ENCODE results near the gene PLEKHO2. TPM values are rescaled to one million over a fixed set of nuclear protein-coding genes. Genes with fewer than 3 reads are reported as not detected.
A peak's percentile ranks its signal among the peaks of the same experiment; 100 is the strongest.

The PLEKHO2 gene
- total and polyA plus RNA-seq, 2 of the 8 experiments (the other 6 are each of a cell fraction or from before 2014, with no cell fraction given), result 16.9 to 20.1 TPM

DNA sequence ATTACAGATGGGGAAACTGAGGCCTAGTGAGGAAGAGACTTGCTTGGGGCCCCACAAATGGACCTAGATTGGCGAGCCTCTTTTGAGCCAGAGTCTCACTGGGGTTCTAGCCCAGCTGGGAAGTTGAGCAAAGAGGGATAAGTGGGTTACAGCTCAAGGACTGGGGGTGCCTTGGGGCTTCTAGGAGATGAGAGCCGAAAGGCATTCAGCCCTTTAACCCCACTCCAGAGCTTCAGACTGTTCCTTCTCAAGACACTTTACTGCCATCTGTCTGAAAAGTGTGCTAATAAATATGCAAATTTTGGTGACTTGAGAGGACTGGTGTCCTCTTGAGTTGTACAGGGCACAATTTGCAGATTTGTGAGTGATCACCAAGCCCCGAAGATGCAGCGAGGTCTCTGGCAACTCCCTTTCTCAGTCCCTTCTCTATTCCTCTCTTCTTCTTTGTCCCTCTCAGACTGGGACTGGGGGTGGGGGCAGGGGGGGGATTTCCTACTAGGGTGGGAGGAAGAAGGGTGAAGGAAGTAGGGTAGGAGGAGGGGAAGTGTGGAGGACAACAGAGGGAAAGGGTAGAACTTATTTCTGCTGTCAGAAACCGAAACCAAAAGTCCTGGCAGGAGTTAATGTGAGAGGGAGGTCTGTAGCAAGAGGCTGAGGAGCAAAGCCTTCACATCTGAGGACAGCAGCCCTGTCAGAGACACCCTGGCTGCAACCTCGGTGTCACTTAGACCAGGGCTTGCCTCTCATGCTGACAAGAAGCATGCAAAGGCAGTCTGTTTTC, 53.8 kb downstream of the PLEKHO2 start:
- no peak overlapping the region for H3K27ac ChIP-seq (ENCODE audit: low read depth, low read length)
- TF ChIP-seq RBBP5 (IDR thresholded peaks at IDR 0.05; ENCODE audit: borderline replicate concordance, low read depth, low read length), result no peak
- no peak for TF ChIP-seq TEAD4 (IDR thresholded peaks at IDR 0.05; ENCODE audit: low read depth, low read length)
- no peak for TF ChIP-seq ZNF274 (IDR thresholded peaks at IDR 0.05; ENCODE audit: borderline replicate concordance, extremely low read depth, low read length)
- TF ChIP-seq TBP (IDR thresholded peaks at IDR 0.05; ENCODE audit: low read depth, low read length), result no peak
- TF ChIP-seq SP4 (IDR thresholded peaks at IDR 0.05; ENCODE audit: low read length), result no peak
- TF ChIP-seq EP300 (IDR thresholded peaks at IDR 0.05; ENCODE audit: borderline replicate concordance in 1 of 2, low read depth in 2 of 2, low read length in 2 of 2), result no peak
- no peak for TF ChIP-seq HDAC6 (IDR thresholded peaks at IDR 0.05; ENCODE audit: low read depth, low read length)
- no peak for TF ChIP-seq EZH2 (IDR thresholded peaks at IDR 0.05; ENCODE audit: low read depth, low read length, severe bottlenecking)
- TF ChIP-seq, protein P1, sequence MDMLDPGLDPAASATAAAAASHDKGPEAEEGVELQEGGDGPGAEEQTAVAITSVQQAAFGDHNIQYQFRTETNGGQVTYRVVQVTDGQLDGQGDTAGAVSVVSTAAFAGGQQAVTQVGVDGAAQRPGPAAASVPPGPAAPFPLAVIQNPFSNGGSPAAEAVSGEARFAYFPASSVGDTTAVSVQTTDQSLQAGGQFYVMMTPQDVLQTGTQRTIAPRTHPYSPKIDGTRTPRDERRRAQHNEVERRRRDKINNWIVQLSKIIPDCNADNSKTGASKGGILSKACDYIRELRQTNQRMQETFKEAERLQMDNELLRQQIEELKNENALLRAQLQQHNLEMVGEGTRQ (IDR thresholded peaks at IDR 0.05; ENCODE audit: low read length), result no peak
- no peak for TF ChIP-seq NANOG (IDR thresholded peaks at IDR 0.05; ENCODE audit: insufficient read depth, low read depth, low read length, poor library complexity, severe bottlenecking)

More for the DNA sequence above, 53.8 kb downstream of the PLEKHO2 start:
- Histone ChIP-seq H3K27me3 (replicated peaks in 1 of 4; ENCODE audit: control insufficient read depth in 3 of 4, extremely low read depth in 1 of 4, insufficient read depth in 3 of 4, low read length in 3 of 4) (no peaks in the 10 kb centered on the region), H3K23me2 (ENCODE audit: low read depth, low read length) (peaks cover 10% of the 10 kb centered on the region; the same call in 1 of the 2 replicates), H3K79me1 (ENCODE audit: low read depth, low read length) (no peaks in the 10 kb centered on the region), H3K36me3 (ENCODE audit: control insufficient read depth in 2 of 4, insufficient read depth in 4 of 4, low read length in 3 of 4) (no peaks in the 10 kb centered on the region), H2AFZ (ENCODE audit: low read length) (no peak overlapping the region), H3K18ac (ENCODE audit: extremely low read depth, low read length) (0 out of 2 replicates have a peak overlapping the region, but pooled peaks have one; percentile 13), H2BK15ac (ENCODE audit: low read length) (peak overlapping the region; percentile 75), H3K4me1 (replicated peaks in 1 of 4; ENCODE audit: control insufficient read depth in 3 of 4, insufficient read depth in 4 of 4, low read length in 3 of 4) (peaks cover 7 to 26% (median 14%) of the 10 kb centered on the region in 4 experiments; a peak in 6 of 7 replicates), H3K14ac (ENCODE audit: insufficient read length) (no peak overlapping the region), H3K9ac (replicated peaks in 1 of 4; ENCODE audit: extremely low read depth in 1 of 4, low read depth in 3 of 4, low read length in 3 of 4) (no peak overlapping the region), H2AK5ac (ENCODE audit: low read depth, low read length) (no peak overlapping the region), H3K56ac (replicated peaks; ENCODE audit: insufficient read length, low read depth, low read length) (no peak overlapping the region), H2BK5ac (ENCODE audit: low read depth, low read length) (peak overlapping the region; percentile 35; the same call in 1 of the 2 replicates), H3K23ac (ENCODE audit: insufficient read length) (no peak overlapping the region), H2BK120ac (replicated peaks; ENCODE audit: low read depth, low read length) (no peak overlapping the region), H4K91ac (replicated peaks; ENCODE audit: insufficient read length, low read length) (no peak overlapping the region), H3K9me3 (ENCODE audit: insufficient read depth in 2 of 2, low read depth in 1 of 2, low read length in 1 of 2) (no peaks in the 10 kb centered on the region), H2BK12ac (ENCODE audit: low read depth, low read length) (peak overlapping the region; percentile 84; the same call in 1 of the 2 replicates), H4K8ac (ENCODE audit: extremely low read depth, insufficient read depth, low read length) (no peak overlapping the region), H4K5ac (ENCODE audit: insufficient read length, low read depth, low read length) (no peak overlapping the region), H3K4me3 (ENCODE audit: extremely low read depth in 1 of 4, insufficient read depth in 2 of 4, low read depth in 3 of 4, low read length in 4 of 4) (peak overlapping the region in 1 of 4 experiments; percentile 62; a peak in 2 of 8 replicates), H3K79me2 (ENCODE audit: control insufficient read depth in 1 of 2, insufficient read depth in 2 of 2, low read length in 2 of 2) (no peaks in the 10 kb centered on the region), H4K20me1 (replicated peaks in 1 of 2; ENCODE audit: control insufficient read depth in 1 of 2, insufficient read depth in 2 of 2, low read length in 2 of 2) (no peaks in the 10 kb centered on the region), H2BK20ac (ENCODE audit: low read length) (no peak overlapping the region), H3K4ac (replicated peaks; ENCODE audit: insufficient read length, low read depth, low read length) (no peak overlapping the region), H3K4me2 (ENCODE audit: insufficient read depth in 1 of 2, low read depth in 2 of 2, low read length in 2 of 2) (peak overlapping the region; percentile 81 to 83)
- ChIA-PET POLR2A (ENCODE audit: partially characterized antibody) (interaction anchor here (1.4 to 2.9 kb wide), 12 partner anchors 9 to 87 kb away, joined by 3 to 16 read pairs (median 8); partner anchors contain the start of gene PIF1), CTCF (ENCODE audit: partially characterized antibody) (interaction anchor here (0.6 to 2.8 kb wide), 11 partner anchors 8 to 181 kb away, joined by 3 to 12 read pairs (median 5); no protein-coding TSS in a partner anchor)
- 84% methylated on average over 3 of the region's 6 CpGs; no CpG with 5 or more reads in 1 of the 2 experiments for WGBS, 2 experiments (ENCODE audit: extremely low coverage in 1 of 2, insufficient coverage in 1 of 2, insufficient read length in 1 of 2, insufficient replicate concordance in 2 of 2, low coverage in 1 of 2, low lambda C conversion rate in 2 of 2, missing lambda C conversion rate in 1 of 2)
- DNase-seq (ENCODE audit: low read depth in 1 of 2, low spot score in 2 of 2), result no peak
- FAIRE-seq, result no peak

Measured in H1 (cell line).